Endothelial cell of umbilical vein (primary cell): Measurements from ENCODE around the gene CAMSAP1. TPM values are rescaled to one million over a fixed set of nuclear protein-coding genes. Genes with fewer than 3 reads are reported as not detected.

Source experiments
- BruUV-seq: library from RNA; stranded (reverse); fragments of 400-500 nt; replicated peaks from 2 replicates; lab custom pipeline; 2021; lab: Mats Ljungman, UMichigan
- CTCF ChIA-PET: fragments of 300-600, 350-600 bp; sonication (Branson Sonifier 250); formaldehyde crosslinking; loops from one replicate; lab custom pipeline; 2021; ENCODE audit warnings: antibody characterized with exemption, inconsistent platforms; lab: Charles Lee
- POLR2A ChIA-PET: fragments of 300-600, 350-600 bp; sonication (Branson Sonifier 250); formaldehyde crosslinking; loops from one replicate; lab custom pipeline; 2021; ENCODE audit warnings: antibody characterized with exemption, inconsistent platforms; lab: Charles Lee
- DNase-seq: peaks from one replicate; pipeline ENCODE4 v3.0.0-alpha.2; 2011; ENCODE audit warnings: low read depth, low spot score
- FAIRE-seq: peaks from 2 replicates; lab custom pipeline; 2011; peaks lifted over from hg19 to GRCh38; lab: Jason Lieb, UNC
- H2AFZ ChIP-seq: 2 replicates; pipeline ENCODE4 v1.6.0; 2012; ENCODE audit warnings: low read depth, low read length, control low read depth, inconsistent platforms
- H3K27ac ChIP-seq: 2 replicates; pipeline ENCODE4 v1.5.1; 2011; ENCODE audit warnings: low read depth, mild to moderate bottlenecking, control low read depth, low read length, moderate library complexity; ENCODE audit not compliant: insufficient read depth
- H3K27me3 ChIP-seq, 2 experiments: 2 replicates each; pipeline versions ENCODE4 v1.6.0 to v1.6.1; 2011; ENCODE audit warnings: low read length in 2 of 2, mixed read lengths in 1 of 2; ENCODE audit not compliant: control insufficient read depth in 2 of 2, insufficient read depth in 2 of 2
- H3K36me3 ChIP-seq, 2 experiments: 2 replicates in 1 of 2; 3 replicates in 1 of 2; pipeline ENCODE4 v1.5.1; 2011; ENCODE audit warnings: low read length in 2 of 2, mild to moderate bottlenecking in 1 of 2, moderate library complexity in 1 of 2; ENCODE audit not compliant: control insufficient read depth in 2 of 2, insufficient read depth in 2 of 2; ENCODE audit errors: extremely low read depth in 1 of 2
- H3K4me1 ChIP-seq: 3 replicates; pipeline ENCODE4 v1.5.1; 2011; ENCODE audit warnings: mild to moderate bottlenecking, low read length; ENCODE audit not compliant: control insufficient read depth, insufficient read depth; ENCODE audit errors: extremely low read depth
- H3K4me2 ChIP-seq: 2 replicates; pipeline ENCODE4 v1.6.1; 2011; ENCODE audit warnings: low read length, control low read depth, mixed read lengths; ENCODE audit not compliant: insufficient read depth
- H3K4me3 ChIP-seq, 3 experiments: fragments of 200-600 bp in 1 of 3; sonication (generic), shearing (Covaris generic) in 1 of 3; replicated peaks in 1 of 3; 2 replicates each; pipeline ENCODE4 v1.5.1; 2011 to 2016; ENCODE audit warnings: control low read depth in 3 of 3, low read length in 3 of 3, mild to moderate bottlenecking in 2 of 3, inconsistent platforms in 1 of 3, low read depth in 1 of 3, moderate library complexity in 1 of 3; ENCODE audit not compliant: insufficient read depth in 1 of 3
- H3K79me2 ChIP-seq: 2 replicates; pipeline ENCODE4 v1.6.0; 2012; ENCODE audit warnings: low read length, inconsistent platforms; ENCODE audit not compliant: control insufficient read depth, insufficient read depth
- H3K9ac ChIP-seq: replicated peaks from 2 replicates; pipeline ENCODE3; 2011; ENCODE audit warnings: low read length, control low read depth; ENCODE audit not compliant: insufficient read depth; ENCODE audit errors: extremely low read depth
- H3K9me1 ChIP-seq: replicated peaks from 3 replicates; pipeline ENCODE4 v1.6.0; 2011; ENCODE audit warnings: mild to moderate bottlenecking, low read length; ENCODE audit not compliant: control insufficient read depth, insufficient read depth; ENCODE audit errors: extremely low read depth
- H3K9me3 ChIP-seq: replicated peaks from 2 replicates; pipeline ENCODE4 v1.5.1; 2012; ENCODE audit warnings: low read length, inconsistent platforms; ENCODE audit not compliant: control insufficient read depth, insufficient read depth
- H4K20me1 ChIP-seq: replicated peaks from 2 replicates; pipeline ENCODE3; 2011; ENCODE audit warnings: mild to moderate bottlenecking, low read length; ENCODE audit not compliant: control insufficient read depth, insufficient read depth; ENCODE audit errors: extremely low read depth
- EZH2 ChIP-seq: IDR thresholded peaks from 2 replicates; pipeline ENCODE4 v1.6.1; 2012; ENCODE audit warnings: borderline replicate concordance, low read depth, mild to moderate bottlenecking, moderate library complexity, low read length, inconsistent platforms; ENCODE audit not compliant: severe bottlenecking
- FOS ChIP-seq: IDR thresholded peaks from 2 replicates; pipeline ENCODE4 v1.6.1; 2011; ENCODE audit warnings: mild to moderate bottlenecking, low read length, moderate library complexity, borderline replicate concordance; ENCODE audit not compliant: insufficient read depth
- GATA2 ChIP-seq: IDR thresholded peaks from 2 replicates; pipeline ENCODE4 v1.7.0; 2011; ENCODE audit warnings: low read depth, mild to moderate bottlenecking, moderate library complexity, mixed read lengths, low read length; ENCODE audit not compliant: insufficient read length, insufficient read depth
- JUN ChIP-seq: IDR thresholded peaks from 2 replicates; pipeline ENCODE4 v1.6.1; 2011; ENCODE audit warnings: borderline replicate concordance, low read depth; ENCODE audit not compliant: insufficient read length, insufficient read depth
- MAX ChIP-seq: IDR thresholded peaks from 2 replicates; pipeline ENCODE4 v1.6.1; 2011; ENCODE audit not compliant: insufficient read depth, insufficient read length
- MYC ChIP-seq: IDR thresholded peaks from one replicate; pipeline ENCODE4 v1.6.1; 2011; ENCODE audit warnings: mild to moderate bottlenecking, low read depth, low read length
- POLR2A ChIP-seq: IDR thresholded peaks from 2 replicates; pipeline ENCODE4 v1.6.1; 2012; ENCODE audit warnings: low read depth, mild to moderate bottlenecking, control low read depth, low read length
- POLR2AphosphoS5 ChIP-seq: IDR thresholded peaks from 2 replicates; pipeline ENCODE4 v1.6.1; 2012; ENCODE audit warnings: low read depth, mild to moderate bottlenecking, control low read depth, low read length, moderate library complexity; ENCODE audit not compliant: insufficient read depth
- dilution Hi-C: fragments of 300-500 bp; cut with MboI; formaldehyde crosslinking; loops from one replicate; pipeline ENCODE4 v1.15.0; 2019; ENCODE audit warnings: low sequenced_read_pairs; ENCODE audit not compliant: extremely low pct_ligation_motif_present
- intact Hi-C: fragments of 100-400 bp; cut with micrococcal nuclease; formaldehyde crosslinking; loops from one replicate; pipeline ENCODE4 v1.10.0; 2022
- polyA plus RNA-seq, 4 experiments: library from polyadenylated mRNA; depleted of rRNA in 3 of 4; stranded (reverse) in 3 of 4; unstranded in 1 of 4; fragments of >200 nt; gene quantifications; 2 replicates each; pipeline versions ENCODE4 v1.2.1 to v1.2.3, GENCODE V29; 2011 to 2012; ENCODE audit warnings: missing spikeins in 1 of 4
- total RNA-seq: library from RNA; stranded (reverse); gene quantifications from 2 replicates; pipeline ENCODE4 v1.2.3, GENCODE V29; 2021
- TF ChIP-seq, protein P1 (sequence below), 2 donors: IDR thresholded peaks; 1 replicate in 1 of 2; 2 replicates in 1 of 2; pipeline ENCODE4 v1.5.1; 2011; ENCODE audit warnings: low read length in 2 of 2, mild to moderate bottlenecking in 2 of 2, moderate library complexity in 2 of 2, control low read depth in 1 of 2, inconsistent platforms in 1 of 2, low read depth in 1 of 2; ENCODE audit not compliant: insufficient read depth in 1 of 2; ENCODE audit errors: extremely low read depth in 1 of 2

Gene CAMSAP1
- total and polyA plus RNA-seq, 2 donors (not counting 3 experiments of a cell fraction or from before 2014, with no cell fraction given), result 8.1 to 25.5 TPM

DNA sequence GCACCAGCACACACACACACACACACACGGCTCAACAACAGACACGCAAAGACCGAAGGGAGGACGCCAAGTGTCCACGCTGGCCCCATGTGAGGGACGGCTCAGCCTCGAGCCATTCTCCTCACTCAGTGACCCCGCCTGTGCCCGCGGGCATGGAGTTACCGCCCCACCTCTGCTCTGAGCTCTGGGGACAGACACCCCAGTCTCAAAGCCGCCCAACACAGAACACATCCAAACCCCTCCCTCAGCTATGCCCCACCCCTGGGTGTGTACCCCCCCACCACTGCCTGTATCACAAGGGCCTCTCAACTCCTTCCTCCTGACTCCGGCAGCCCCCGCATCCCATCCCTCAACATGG is 81.2 kb downstream of the CAMSAP1 start:
- Histone ChIP-seq H3K4me1 (no peaks in the 10 kb centered on the region), H3K79me2 (peaks cover 30% of the 10 kb centered on the region), H3K9me1 (no peaks in the 10 kb centered on the region), H3K27me3 (no peaks in the 10 kb centered on the region), H3K36me3 (peaks cover 11 to 30% of the 10 kb centered on the region in 2 experiments), H2AFZ (no peak overlapping the region), H3K4me3 (no peak overlapping the region), H4K20me1 (no peaks in the 10 kb centered on the region), H3K27ac (no peak overlapping the region), H3K9ac (no peak overlapping the region), H3K9me3 (no peaks in the 10 kb centered on the region), H3K4me2 (no peak overlapping the region)
- FAIRE-seq (no peak), DNase-seq (no peak)
- dilution Hi-C loops, result no loop called here
- POLR2A ChIA-PET, result no interaction called here
- CTCF ChIA-PET, result no interaction called here
- no peak for TF ChIP-seq POLR2AphosphoS5
- BruUV-seq, result no TSS peak
- intact Hi-C loops, result no loop called here

DNA sequence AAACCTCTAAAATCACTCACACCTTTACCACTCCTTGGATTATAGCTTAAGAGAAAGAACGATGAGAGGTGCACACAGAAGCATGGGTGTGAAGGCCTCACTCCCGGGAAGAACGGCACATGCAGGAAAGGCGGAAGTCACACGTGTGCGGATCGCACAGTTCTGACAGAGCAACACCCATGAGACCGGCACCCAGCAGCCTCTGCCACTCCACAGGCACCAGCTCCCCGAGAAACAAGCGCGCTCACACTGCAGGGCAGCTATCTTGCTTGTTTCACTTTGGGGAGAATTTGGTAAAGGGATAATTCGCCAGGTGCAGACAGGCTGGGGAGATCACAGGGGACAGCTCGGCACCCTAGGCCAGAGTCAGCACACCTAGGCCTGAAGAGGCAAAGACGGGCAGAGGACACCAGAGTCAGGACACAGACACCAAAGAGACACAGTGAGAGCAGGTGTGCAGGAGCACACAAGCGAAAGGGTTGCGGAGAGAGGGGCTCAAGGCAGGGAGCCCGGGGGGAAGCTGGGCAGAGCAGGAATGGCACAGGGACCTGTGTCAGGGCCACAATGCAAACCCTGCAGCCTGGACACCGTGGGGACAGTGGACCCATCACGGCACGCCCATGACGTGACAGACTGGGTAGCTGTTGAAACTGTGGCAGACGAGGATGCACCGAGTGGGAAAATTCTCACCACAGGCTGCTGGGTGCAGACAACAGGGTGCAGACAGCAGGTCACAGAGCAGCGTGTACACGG is 81.7 kb downstream of the CAMSAP1 start:
- no peak overlapping the region for H3K4me3 ChIP-seq
- FAIRE-seq, result no peak
- DNase-seq, result no peak
- no peak overlapping the region for H3K27ac ChIP-seq
- no peak overlapping the region for H3K9ac ChIP-seq
- no TSS peak for BruUV-seq
- H3K79me2 ChIP-seq, result peaks cover 27% of the 10 kb centered on the region
- H3K27me3 ChIP-seq, result no peaks in the 10 kb centered on the region
- no peak for TF ChIP-seq JUN
- no peak for TF ChIP-seq EZH2
- no peak for TF ChIP-seq MYC
- TF ChIP-seq, protein P1, sequence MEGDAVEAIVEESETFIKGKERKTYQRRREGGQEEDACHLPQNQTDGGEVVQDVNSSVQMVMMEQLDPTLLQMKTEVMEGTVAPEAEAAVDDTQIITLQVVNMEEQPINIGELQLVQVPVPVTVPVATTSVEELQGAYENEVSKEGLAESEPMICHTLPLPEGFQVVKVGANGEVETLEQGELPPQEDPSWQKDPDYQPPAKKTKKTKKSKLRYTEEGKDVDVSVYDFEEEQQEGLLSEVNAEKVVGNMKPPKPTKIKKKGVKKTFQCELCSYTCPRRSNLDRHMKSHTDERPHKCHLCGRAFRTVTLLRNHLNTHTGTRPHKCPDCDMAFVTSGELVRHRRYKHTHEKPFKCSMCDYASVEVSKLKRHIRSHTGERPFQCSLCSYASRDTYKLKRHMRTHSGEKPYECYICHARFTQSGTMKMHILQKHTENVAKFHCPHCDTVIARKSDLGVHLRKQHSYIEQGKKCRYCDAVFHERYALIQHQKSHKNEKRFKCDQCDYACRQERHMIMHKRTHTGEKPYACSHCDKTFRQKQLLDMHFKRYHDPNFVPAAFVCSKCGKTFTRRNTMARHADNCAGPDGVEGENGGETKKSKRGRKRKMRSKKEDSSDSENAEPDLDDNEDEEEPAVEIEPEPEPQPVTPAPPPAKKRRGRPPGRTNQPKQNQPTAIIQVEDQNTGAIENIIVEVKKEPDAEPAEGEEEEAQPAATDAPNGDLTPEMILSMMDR (IDR thresholded peaks at IDR 0.05; ENCODE audit: extremely low read depth in 1 of 2, insufficient read depth in 1 of 2, low read depth in 1 of 2, low read length in 2 of 2), result no peak
- TF ChIP-seq POLR2AphosphoS5, result no peak
- TF ChIP-seq FOS, result no peak
- no peak for TF ChIP-seq POLR2A
- TF ChIP-seq MAX, result no peak
- TF ChIP-seq GATA2, result no peak
- H3K4me1 ChIP-seq, result no peaks in the 10 kb centered on the region
- H3K9me3 ChIP-seq, result no peaks in the 10 kb centered on the region
- ChIA-PET POLR2A (no interaction called here), CTCF (no interaction called here)
- H3K9me1 ChIP-seq, result no peaks in the 10 kb centered on the region
- peaks cover 14 to 33% of the 10 kb centered on the region in 2 experiments for H3K36me3 ChIP-seq
- no peak overlapping the region for H2AFZ ChIP-seq
- no peak overlapping the region for H3K4me2 ChIP-seq
- intact Hi-C loops, result no loop called here
- dilution Hi-C loops, result no loop called here
- H4K20me1 ChIP-seq, result no peaks in the 10 kb centered on the region
